Measurements from ENCODE around the gene ATP12A.
"Not testable (repeated sequence)": the region's sequence is repeated elsewhere in the genome, so short reads cannot be mapped to it uniquely, and the experiment has no call there.

The ATP12A gene

GRCh38 chr13:24724714-24725113, 44.5 kb downstream of the ATP12A start:
- Histone ChIP-seq H3K4me3 (ENCODE audit: insufficient read depth, low read depth, low read length) (no peak overlapping the region), H3K4me1 (ENCODE audit: control insufficient read depth, insufficient read depth, low read length) (no peaks in the 10 kb centered on the region), H3K27me3 (ENCODE audit: control insufficient read depth, insufficient read depth, low read length, poor library complexity, severe bottlenecking) (no peaks in the 10 kb centered on the region), H3K9me3 (ENCODE audit: control insufficient read depth, low read length) (no peaks in the 10 kb centered on the region), H3K36me3 (ENCODE audit: control insufficient read depth, insufficient read depth, low read length) (no peaks in the 10 kb centered on the region), H3K27ac (ENCODE audit: insufficient read depth, low read depth, low read length, poor library complexity, severe bottlenecking) (no peak overlapping the region)
- 92 to 93% methylated on average over 2 of the region's 2 CpGs for WGBS, 2 experiments

- Histone ChIP-seq H3K4me3 (ENCODE audit: insufficient read depth, low read depth, low read length) (no peak overlapping the region), H3K27ac (ENCODE audit: insufficient read depth, low read depth, low read length, poor library complexity, severe bottlenecking) (no peak overlapping the region), H3K36me3 (ENCODE audit: control insufficient read depth, insufficient read depth, low read length) (no peaks in the 10 kb centered on the region), H3K9me3 (ENCODE audit: control insufficient read depth, low read length) (no peaks in the 10 kb centered on the region), H3K4me1 (ENCODE audit: control insufficient read depth, insufficient read depth, low read length) (no peaks in the 10 kb centered on the region), H3K27me3 (ENCODE audit: control insufficient read depth, insufficient read depth, low read length, poor library complexity, severe bottlenecking) (no peaks in the 10 kb centered on the region)
- WGBS, 2 experiments, result 88 to 90% methylated on average over 5 of the region's 5 CpGs
Measured at GRCh38 chr13:24725379-24725778, 45.2 kb downstream of the ATP12A start.

- Histone ChIP-seq H3K27me3 (ENCODE audit: control insufficient read depth, insufficient read depth, low read length, poor library complexity, severe bottlenecking) (no peaks in the 10 kb centered on the region), H3K4me3 (ENCODE audit: insufficient read depth, low read depth, low read length) (no peak overlapping the region), H3K27ac (ENCODE audit: insufficient read depth, low read depth, low read length, poor library complexity, severe bottlenecking) (no peak overlapping the region), H3K4me1 (ENCODE audit: control insufficient read depth, insufficient read depth, low read length) (no peaks in the 10 kb centered on the region), H3K9me3 (ENCODE audit: control insufficient read depth, low read length) (no peaks in the 10 kb centered on the region), H3K36me3 (ENCODE audit: control insufficient read depth, insufficient read depth, low read length) (no peaks in the 10 kb centered on the region)
- WGBS, 2 experiments, result 66 to 68% methylated on average over 22 to 24 of the region's 24 CpGs
Measured at GRCh38 chr13:24727731-24728601, 47.8 kb downstream of the ATP12A start.

- 92 to 97% methylated on average over 4 of the region's 4 CpGs for WGBS, 2 experiments
- not testable (repeated sequence) for H3K4me3 ChIP-seq (ENCODE audit: insufficient read depth, low read depth, low read length)
Measured at GRCh38 chr13:24730873-24731567, 50.8 kb downstream of the ATP12A start.

DNA sequence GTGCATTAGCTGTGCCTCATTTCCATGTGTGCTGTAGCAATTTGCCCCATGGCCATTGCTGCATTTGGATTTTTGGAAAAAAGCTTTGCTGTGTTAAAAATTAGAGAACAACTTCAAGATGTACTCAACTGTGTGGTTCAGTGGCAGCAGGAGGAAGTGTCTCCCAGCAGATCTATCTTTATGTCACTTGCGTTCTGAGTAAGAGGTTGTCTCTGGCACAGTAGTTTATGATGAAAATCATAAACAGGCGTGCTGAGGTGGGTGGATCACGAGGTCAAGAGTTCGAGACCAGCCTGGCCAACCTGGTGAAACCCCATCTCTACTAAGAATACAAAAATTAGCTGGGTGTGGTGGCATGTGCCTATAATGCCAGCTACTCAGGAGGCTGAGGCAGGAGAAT, 54.7 kb downstream of the ATP12A start:
- 95 to 97% methylated on average over 4 of the region's 4 CpGs for WGBS, 2 experiments
- no peak overlapping the region for H3K27ac ChIP-seq (ENCODE audit: insufficient read depth, low read depth, low read length, poor library complexity, severe bottlenecking)
- H3K27me3 ChIP-seq (ENCODE audit: control insufficient read depth, insufficient read depth, low read length, poor library complexity, severe bottlenecking), result no peaks in the 10 kb centered on the region
- no peaks in the 10 kb centered on the region for H3K36me3 ChIP-seq (ENCODE audit: control insufficient read depth, insufficient read depth, low read length)
- H3K4me3 ChIP-seq (ENCODE audit: insufficient read depth, low read depth, low read length), result no peak overlapping the region
- no peaks in the 10 kb centered on the region for H3K4me1 ChIP-seq (ENCODE audit: control insufficient read depth, insufficient read depth, low read length)
- no peaks in the 10 kb centered on the region for H3K9me3 ChIP-seq (ENCODE audit: control insufficient read depth, low read length)

More at GRCh38 chr13:24730873-24731567, 50.8 kb downstream of the ATP12A start:
- H3K9me3 ChIP-seq (ENCODE audit: control insufficient read depth, low read length); H3K27me3 ChIP-seq (ENCODE audit: control insufficient read depth, insufficient read depth, low read length, poor library complexity, severe bottlenecking); H3K27ac ChIP-seq (ENCODE audit: insufficient read depth, low read depth, low read length, poor library complexity, severe bottlenecking); H3K36me3 ChIP-seq (ENCODE audit: control insufficient read depth, insufficient read depth, low read length); H3K4me1 ChIP-seq (ENCODE audit: control insufficient read depth, insufficient read depth, low read length): not testable (repeated sequence)

DNA sequence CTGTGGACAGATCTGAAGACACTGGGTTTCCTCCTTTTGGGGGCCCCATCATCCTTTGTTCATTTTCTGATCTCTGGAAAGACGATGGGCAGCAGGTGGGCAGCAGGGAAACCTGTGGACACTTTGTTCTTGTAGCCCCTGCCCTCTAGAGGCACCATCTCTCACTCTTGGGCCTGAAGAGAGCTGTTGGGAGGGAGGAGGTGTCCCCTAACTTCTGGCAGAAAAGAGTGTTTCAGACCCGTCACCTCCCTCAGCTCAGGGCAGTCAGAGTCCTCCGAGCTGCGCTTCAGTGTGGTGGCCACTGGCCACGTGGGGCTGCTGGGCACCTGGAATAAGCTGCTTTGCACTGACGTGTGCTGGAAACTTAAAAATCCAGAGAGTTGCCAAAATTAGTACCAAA, 56.8 kb downstream of the ATP12A start:
- Histone ChIP-seq H3K9me3 (ENCODE audit: control insufficient read depth, low read length) (no peaks in the 10 kb centered on the region), H3K4me1 (ENCODE audit: control insufficient read depth, insufficient read depth, low read length) (peaks cover 6% of the 10 kb centered on the region), H3K27ac (ENCODE audit: insufficient read depth, low read depth, low read length, poor library complexity, severe bottlenecking) (no peak overlapping the region), H3K27me3 (ENCODE audit: control insufficient read depth, insufficient read depth, low read length, poor library complexity, severe bottlenecking) (no peaks in the 10 kb centered on the region), H3K4me3 (ENCODE audit: insufficient read depth, low read depth, low read length) (no peak overlapping the region), H3K36me3 (ENCODE audit: control insufficient read depth, insufficient read depth, low read length) (no peaks in the 10 kb centered on the region)
- WGBS, 2 experiments, result 76 to 79% methylated on average over 5 to 6 of the region's 6 CpGs

DNA sequence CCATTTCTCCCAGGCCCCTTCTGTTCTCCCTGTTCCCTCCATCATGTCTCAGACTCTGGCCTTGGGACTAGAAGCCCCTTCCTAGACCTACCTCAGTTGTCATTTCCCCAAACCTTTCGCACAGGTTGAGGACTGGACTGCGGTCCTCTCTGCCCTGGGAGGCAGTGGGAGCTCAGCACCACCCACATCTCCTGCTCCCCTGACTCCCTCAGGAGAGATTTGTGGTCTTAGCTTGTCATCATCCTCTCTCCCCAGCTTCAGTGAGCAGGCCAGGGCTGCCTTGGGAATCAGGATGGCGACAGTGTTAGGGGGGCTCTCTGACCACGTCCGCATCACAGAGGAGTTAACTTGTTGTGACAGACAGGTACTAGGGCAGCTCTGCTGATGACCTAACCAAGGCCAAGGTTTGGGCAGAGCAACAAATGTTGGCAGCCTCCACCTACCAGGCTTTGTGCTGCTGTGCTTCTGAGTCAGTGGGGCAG, 58.2 kb downstream of the ATP12A start:
- Histone ChIP-seq H3K9me3 (ENCODE audit: control insufficient read depth, low read length) (no peaks in the 10 kb centered on the region), H3K4me3 (ENCODE audit: insufficient read depth, low read depth, low read length) (no peak overlapping the region)
- 94 to 96% methylated on average over 5 of the region's 5 CpGs for WGBS, 2 experiments

GRCh38 chr13:24740014-24740890, 60.0 kb downstream of the ATP12A start:
- H3K36me3 ChIP-seq (ENCODE audit: control insufficient read depth, insufficient read depth, low read length), result no peaks in the 10 kb centered on the region
- 93 to 95% methylated on average over 12 of the region's 12 CpGs for WGBS, 2 experiments
- no peak overlapping the region for H3K27ac ChIP-seq (ENCODE audit: insufficient read depth, low read depth, low read length, poor library complexity, severe bottlenecking)
- H3K9me3 ChIP-seq (ENCODE audit: control insufficient read depth, low read length), result no peaks in the 10 kb centered on the region
- no peak overlapping the region for H3K4me3 ChIP-seq (ENCODE audit: insufficient read depth, low read depth, low read length)
- H3K4me1 ChIP-seq (ENCODE audit: control insufficient read depth, insufficient read depth, low read length), result peaks cover 10% of the 10 kb centered on the region
- H3K27me3 ChIP-seq (ENCODE audit: control insufficient read depth, insufficient read depth, low read length, poor library complexity, severe bottlenecking), result peaks cover 26% of the 10 kb centered on the region

More for the DNA sequence above, 58.2 kb downstream of the ATP12A start:
- no peak overlapping the region for H3K27ac ChIP-seq (ENCODE audit: insufficient read depth, low read depth, low read length, poor library complexity, severe bottlenecking)
- peaks cover 7% of the 10 kb centered on the region for H3K27me3 ChIP-seq (ENCODE audit: control insufficient read depth, insufficient read depth, low read length, poor library complexity, severe bottlenecking)
- H3K36me3 ChIP-seq (ENCODE audit: control insufficient read depth, insufficient read depth, low read length), result no peaks in the 10 kb centered on the region
- peaks cover 10% of the 10 kb centered on the region for H3K4me1 ChIP-seq (ENCODE audit: control insufficient read depth, insufficient read depth, low read length)

DNA sequence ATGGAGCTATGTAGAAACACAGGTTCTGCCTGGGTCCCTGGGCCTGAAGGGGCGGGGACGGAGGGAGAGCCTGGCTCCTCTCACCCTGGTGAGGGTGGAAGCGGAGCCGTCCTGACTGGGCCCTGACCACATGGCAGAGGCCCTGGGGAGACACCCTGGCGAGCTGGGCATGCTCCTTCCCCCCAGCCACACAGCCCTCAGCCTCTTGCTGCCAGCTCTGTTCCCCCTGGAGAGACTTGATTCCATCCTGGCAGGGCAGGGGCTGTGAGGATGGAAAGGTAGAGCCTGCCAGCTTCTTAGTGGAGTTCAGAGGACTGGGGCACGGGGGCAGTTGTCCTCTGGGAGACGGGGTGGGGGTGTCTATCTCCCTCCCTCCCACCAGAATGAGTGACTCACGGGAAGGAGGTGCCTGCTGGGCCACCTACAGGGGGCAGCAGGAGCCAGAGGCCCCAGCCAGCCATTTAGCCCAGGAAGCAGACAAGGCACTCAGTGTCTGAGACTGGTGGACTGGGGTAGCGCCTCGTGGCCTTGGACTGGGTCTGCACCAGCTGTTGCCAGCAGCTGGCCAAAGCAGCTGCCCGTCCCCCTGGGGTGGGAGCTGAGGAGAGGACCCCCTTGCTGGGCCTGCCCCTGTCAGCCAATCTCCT, 60.9 kb downstream of the ATP12A start:
- H3K27me3 ChIP-seq (ENCODE audit: control insufficient read depth, insufficient read depth, low read length, poor library complexity, severe bottlenecking), result peaks cover 34% of the 10 kb centered on the region
- no peak overlapping the region for H3K27ac ChIP-seq (ENCODE audit: insufficient read depth, low read depth, low read length, poor library complexity, severe bottlenecking)
- no peak overlapping the region for H3K4me3 ChIP-seq (ENCODE audit: insufficient read depth, low read depth, low read length)
- WGBS, 2 experiments, result 88 to 89% methylated on average over 11 of the region's 11 CpGs
- H3K9me3 ChIP-seq (ENCODE audit: control insufficient read depth, low read length), result no peaks in the 10 kb centered on the region
- peaks cover 10% of the 10 kb centered on the region for H3K4me1 ChIP-seq (ENCODE audit: control insufficient read depth, insufficient read depth, low read length)
- H3K36me3 ChIP-seq (ENCODE audit: control insufficient read depth, insufficient read depth, low read length), result no peaks in the 10 kb centered on the region

Measured in ectodermal cell (in vitro differentiated cells).